Esophagus squamous epithelium (tissue), 4 donors: ENCODE results near the gene LRRC4.

Experiments
- CTCF ChIP-seq, 6 experiments: fragments of 450-650 bp in 4 of 6; fragments of 200-600 bp in 2 of 6; sonication (generic) in 2 of 6; IDR thresholded peaks; one replicate each; pipeline ENCODE4 v1.5.1; 2016 to 2019; ENCODE audit warnings: antibody characterized with exemption in 6 of 6, mild to moderate bottlenecking in 4 of 6, moderate library complexity in 4 of 6
- POLR2A ChIP-seq, 4 donors: fragments of 450-650 bp; IDR thresholded peaks; one replicate each; pipeline ENCODE4 v1.6.1; 2017; ENCODE audit warnings: antibody characterized with exemption in 4 of 4, mild to moderate bottlenecking in 4 of 4, moderate library complexity in 3 of 4

- TF ChIP-seq CTCF (IDR thresholded peaks at IDR 0.05), result no peak
- TF ChIP-seq POLR2A (IDR thresholded peaks at IDR 0.05), result no peak
Observed at GRCh38 chr7:128036226-128036940, 5.1 kb upstream of the LRRC4 start.
